IMR-90 (cell line): ENCODE results near the gene SLC30A9. TPM values are rescaled to one million over a fixed set of nuclear protein-coding genes. Genes with fewer than 3 reads are reported as not detected.

Source experiments
- ATAC-seq: fragments of 200-7000 bp; cut with Tn5 transposase; 2 replicates; pipeline ENCODE4 v1.9.1; 2020; ENCODE audit warnings: low read depth, mild to moderate bottlenecking, moderate library complexity
- BruUV-seq: library from RNA; stranded (reverse); fragments of 400-500 nt; replicated peaks from 2 replicates; lab custom pipeline; 2021; lab: Mats Ljungman, UMichigan
- CTCF ChIA-PET: fragments of 300-600 bp; formaldehyde crosslinking; extraction: SDS; loops from one replicate; lab custom pipeline; 2021; ENCODE audit warnings: antibody characterized with exemption; lab: Yijun Ruan, JAX
- POLR2A ChIA-PET: fragments of 300-600 bp; sonication (Branson Sonifier 250); formaldehyde crosslinking; loops from one replicate; lab custom pipeline; 2022; ENCODE audit warnings: antibody characterized with exemption; ENCODE audit not compliant: unreplicated experiment; lab: Charles Lee
- DNase-seq: peaks from one replicate; pipeline ENCODE4 v3.0.0; 2013
- H2AFZ ChIP-seq: replicated peaks from 2 replicates; pipeline ENCODE3; 2013; ENCODE audit warnings: low read length, mild to moderate bottlenecking; ENCODE audit not compliant: poor library complexity
- H2AK5ac ChIP-seq: 2 replicates; pipeline ENCODE4 v1.6.1; 2013; ENCODE audit warnings: low read depth, low read length, inconsistent platforms
- H2AK9ac ChIP-seq: replicated peaks from 2 replicates; pipeline ENCODE3; 2013; ENCODE audit warnings: mild to moderate bottlenecking, low read depth, low read length, moderate library complexity; ENCODE audit not compliant: poor library complexity
- H2BK120ac ChIP-seq: 2 replicates; pipeline ENCODE4 v1.6.1; 2013; ENCODE audit warnings: low read depth, low read length, inconsistent platforms
- H2BK15ac ChIP-seq: 3 replicates; pipeline ENCODE4 v1.6.1; 2013; ENCODE audit warnings: low read depth, low read length, inconsistent platforms
- H2BK20ac ChIP-seq: 2 replicates; pipeline ENCODE4 v1.6.1; 2013; ENCODE audit warnings: low read depth, mild to moderate bottlenecking, inconsistent platforms, low read length, moderate library complexity
- H2BK5ac ChIP-seq: 2 replicates; pipeline ENCODE4 v1.6.1; 2013; ENCODE audit warnings: mild to moderate bottlenecking, low read depth, low read length, inconsistent platforms; ENCODE audit not compliant: poor library complexity, severe bottlenecking
- H3K14ac ChIP-seq: replicated peaks from 2 replicates; pipeline ENCODE4 v1.6.1; 2013; ENCODE audit warnings: low read depth, low read length, inconsistent platforms
- H3K18ac ChIP-seq: 2 replicates; pipeline ENCODE4 v1.6.1; 2013; ENCODE audit warnings: low read depth, low read length, control low read depth
- H3K23ac ChIP-seq: 2 replicates; pipeline ENCODE4 v1.6.1; 2013; ENCODE audit warnings: low read depth, low read length, inconsistent platforms
- H3K27ac ChIP-seq: 2 replicates; pipeline ENCODE4 v1.5.1; 2013; ENCODE audit warnings: mild to moderate bottlenecking, control low read depth, low read length; ENCODE audit not compliant: insufficient read depth
- H3K27me3 ChIP-seq: 2 replicates; pipeline ENCODE4 v1.6.1; 2013; ENCODE audit warnings: low read length; ENCODE audit not compliant: control insufficient read depth, insufficient read depth
- H3K36me3 ChIP-seq: 2 replicates; pipeline ENCODE4 v1.6.1; 2013; ENCODE audit warnings: low read length, mixed read lengths; ENCODE audit not compliant: control insufficient read depth, insufficient read depth
- H3K4ac ChIP-seq: 2 replicates; pipeline ENCODE4 v1.6.1; 2013; ENCODE audit warnings: low read depth, low read length, inconsistent platforms
- H3K4me1 ChIP-seq: 2 replicates; pipeline ENCODE4 v1.6.1; 2013; ENCODE audit warnings: low read length, mixed read lengths; ENCODE audit not compliant: control insufficient read depth, insufficient read depth
- H3K4me2 ChIP-seq: 2 replicates; pipeline ENCODE4 v1.6.1; 2013; ENCODE audit warnings: low read depth, mild to moderate bottlenecking, control low read depth, low read length, moderate library complexity
- H3K4me3 ChIP-seq: 2 replicates; pipeline ENCODE4 v1.5.1; 2013; ENCODE audit warnings: low read depth, mild to moderate bottlenecking, control low read depth, low read length, moderate library complexity; ENCODE audit not compliant: insufficient read depth
- H3K56ac ChIP-seq: 2 replicates; pipeline ENCODE4 v1.6.1; 2013; ENCODE audit warnings: low read length, inconsistent platforms; ENCODE audit not compliant: insufficient read depth; ENCODE audit errors: extremely low read depth
- H3K79me1 ChIP-seq, 2 experiments: 2 replicates each; pipeline ENCODE4 v1.6.1; 2013; ENCODE audit warnings: low read length in 2 of 2, inconsistent platforms in 1 of 2, low read depth in 1 of 2
- H3K9ac ChIP-seq: 2 replicates; pipeline ENCODE4 v1.6.1; 2013; ENCODE audit warnings: low read depth, low read length, control low read depth
- H3K9me1 ChIP-seq: 2 replicates; pipeline ENCODE4 v1.6.1; 2013; ENCODE audit warnings: low read length, inconsistent platforms; ENCODE audit not compliant: insufficient read depth
- H3K9me3 ChIP-seq: 2 replicates; pipeline ENCODE4 v1.6.1; 2013; ENCODE audit warnings: low read length; ENCODE audit not compliant: control insufficient read depth, insufficient read depth
- H4K20me1 ChIP-seq: 2 replicates; pipeline ENCODE4 v1.6.1; 2013; ENCODE audit warnings: low read length, inconsistent platforms; ENCODE audit not compliant: insufficient read depth
- H4K5ac ChIP-seq: 2 replicates; pipeline ENCODE4 v1.6.1; 2013; ENCODE audit warnings: mild to moderate bottlenecking, low read depth, low read length, control low read depth
- H4K8ac ChIP-seq, 2 experiments: 2 replicates each; pipeline ENCODE4 v1.6.1; 2013; ENCODE audit warnings: low read depth in 2 of 2, low read length in 2 of 2, control low read depth in 1 of 2, inconsistent platforms in 1 of 2
- H4K91ac ChIP-seq: 2 replicates; pipeline ENCODE4 v1.6.1; 2013; ENCODE audit warnings: low read depth, low read length, inconsistent platforms; ENCODE audit not compliant: insufficient read depth
- BHLHE40 ChIP-seq: fragments of 150-350 bp; IDR thresholded peaks from 2 replicates; pipeline ENCODE4 v1.6.1; 2016; ENCODE audit warnings: mild to moderate bottlenecking, low read depth, low read length
- CHD1 ChIP-seq: IDR thresholded peaks from 2 replicates; pipeline ENCODE4 v1.6.1; 2012; ENCODE audit warnings: low read depth, low read length, improper control_type of control experiment
- CTCF ChIP-seq: conservative IDR thresholded peaks from 2 replicates; pipeline ENCODE4 v1.5.1; 2012; ENCODE audit warnings: mild to moderate bottlenecking, low read depth, low read length, improper control_type of control experiment
- ELK1 ChIP-seq: fragments of 150-350 bp; IDR thresholded peaks from 2 replicates; pipeline ENCODE4 v1.6.1; 2016; ENCODE audit warnings: low read depth, mild to moderate bottlenecking, low read length, moderate library complexity, borderline replicate concordance
- FOS ChIP-seq: fragments of 150-350 bp; IDR thresholded peaks from 2 replicates; pipeline ENCODE4 v1.6.1; 2016; ENCODE audit warnings: low read depth, low read length
- MAFK ChIP-seq: IDR thresholded peaks from 2 replicates; pipeline ENCODE4 v1.6.1; 2012; ENCODE audit warnings: low read depth, low read length, improper control_type of control experiment
- MAZ ChIP-seq: IDR thresholded peaks from 2 replicates; pipeline ENCODE4 v1.6.1; 2012; ENCODE audit warnings: low read depth, mild to moderate bottlenecking, low read length, improper control_type of control experiment, moderate library complexity, borderline replicate concordance
- NFE2L2 ChIP-seq: fragments of 150-350 bp; IDR thresholded peaks from 2 replicates; pipeline ENCODE4 v1.6.1; 2016; ENCODE audit warnings: low read depth, mild to moderate bottlenecking, low read length
- POLR2A ChIP-seq: IDR thresholded peaks from 2 replicates; pipeline ENCODE4 v1.6.1; 2012; ENCODE audit warnings: mild to moderate bottlenecking, low read depth, low read length
- RAD21 ChIP-seq: IDR thresholded peaks from 2 replicates; pipeline ENCODE4 v1.6.1; 2012; ENCODE audit warnings: low read length, improper control_type of control experiment
- RCOR1 ChIP-seq: IDR thresholded peaks from 2 replicates; pipeline ENCODE4 v1.6.1; 2012; ENCODE audit warnings: mild to moderate bottlenecking, low read length, improper control_type of control experiment; ENCODE audit not compliant: insufficient replicate concordance
- dilution Hi-C: fragments of 300-500 bp; cut with HindIII; formaldehyde crosslinking; loops from one replicate; pipeline ENCODE4 v1.14.3; 2018; ENCODE audit warnings: low sequenced_read_pairs; ENCODE audit not compliant: unreplicated experiment
- in situ Hi-C: fragments of 300-500 bp; cut with MboI; formaldehyde crosslinking; loops from 3 replicates; pipeline ENCODE4 v1.14.3; 2019; ENCODE audit warnings: low sequenced_read_pairs, inconsistent platforms, mixed read lengths
- intact Hi-C: fragments of 100-400 bp; cut with micrococcal nuclease; formaldehyde crosslinking; loops from 2 replicates; pipeline ENCODE4 v1.10.0; 2022
- polyA plus RNA-seq, 3 experiments: library from polyadenylated mRNA; depleted of rRNA; stranded (reverse); fragments of >200 nt; gene quantifications; 2 replicates each; pipeline ENCODE4 v1.2.3, GENCODE V29; 2012; ENCODE audit warnings: low replicate concordance in 1 of 3
- total RNA-seq: library from RNA; depleted of rRNA; stranded (reverse); fragments of >200 nt; gene quantifications from 2 replicates; pipeline ENCODE4 v1.2.3, GENCODE V29; 2012

Gene SLC30A9
- total and polyA plus RNA-seq, 2 of the 4 experiments (the other 2 are of a cell fraction), result 32.0 to 72.6 TPM

- Histone ChIP-seq H2AK9ac (no peak overlapping the region), H2BK120ac (no peak overlapping the region), H3K18ac (no peak overlapping the region), H2BK5ac (no peak overlapping the region), H3K9ac (no peak overlapping the region), H2BK20ac (no peak overlapping the region), H2AK5ac (no peak overlapping the region), H3K14ac (no peak overlapping the region), H3K27me3 (no peaks in the 10 kb centered on the region), H3K4ac (no peak overlapping the region), H3K4me3 (no peak overlapping the region), H3K23ac (no peak overlapping the region), H3K9me1 (no peaks in the 10 kb centered on the region), H3K79me1 (no peaks in the 10 kb centered on the region), H3K4me2 (no peak overlapping the region), H4K20me1 (no peaks in the 10 kb centered on the region), H3K27ac (no peak overlapping the region), H2AFZ (no peak overlapping the region), H2BK15ac (no peak overlapping the region), H3K36me3 (no peaks in the 10 kb centered on the region), H4K5ac (no peak overlapping the region), H4K8ac (no peak overlapping the region), H3K9me3 (no peaks in the 10 kb centered on the region), H3K56ac (no peak overlapping the region), H4K91ac (no peak overlapping the region), H3K4me1 (no peaks in the 10 kb centered on the region)
- no peak for ATAC-seq
- CTCF ChIA-PET, result no interaction called here
- DNase-seq, result no peak
- TF ChIP-seq MAFK, result no peak
- no peak for TF ChIP-seq RAD21
- TF ChIP-seq CTCF, result no peak
- TF ChIP-seq RCOR1, result no peak
- no peak for TF ChIP-seq BHLHE40
- TF ChIP-seq MAZ, result no peak
- TF ChIP-seq CHD1, result no peak
- no peak for TF ChIP-seq POLR2A
- TF ChIP-seq FOS, result no peak
- TF ChIP-seq NFE2L2, result no peak
- TF ChIP-seq ELK1, result no peak
- no TSS peak for BruUV-seq
- POLR2A ChIA-PET, result no interaction called here
- dilution Hi-C loops, result no loop called here
- intact Hi-C loops, result no loop called here
- in situ Hi-C loops, result no loop called here
Measured at GRCh38 chr4:41969671-41970070, 20.7 kb upstream of the SLC30A9 start.
